Measurements from ENCODE around the gene ZMYND11.

The ZMYND11 gene

GRCh38 chr10:91313-91712 is 43.9 kb upstream of the ZMYND11 start:
- no peak overlapping the region for H3K9ac ChIP-seq (ENCODE audit: low read length)
- no peaks in the 10 kb centered on the region for H3K79me2 ChIP-seq (ENCODE audit: insufficient read depth, low read length)
- peaks cover 10% of the 10 kb centered on the region; the same call in 1 of the 2 replicates for H3K9me3 ChIP-seq (ENCODE audit: low read length)
- H2AFZ ChIP-seq (ENCODE audit: low read length), result no peak overlapping the region
- no peak overlapping the region for H3K4me3 ChIP-seq (ENCODE audit: low read depth, low read length, poor library complexity, severe bottlenecking)
- H3K4me1 ChIP-seq (ENCODE audit: insufficient read depth, low read length, severe bottlenecking), result no peaks in the 10 kb centered on the region
- H3K27ac ChIP-seq (ENCODE audit: low read depth, low read length, poor library complexity, severe bottlenecking), result no peak overlapping the region
- H4K20me1 ChIP-seq (ENCODE audit: insufficient read depth, low read length), result no peaks in the 10 kb centered on the region
- H3K36me3 ChIP-seq (ENCODE audit: insufficient read depth, low read length), result no peaks in the 10 kb centered on the region
- H3K9me2 ChIP-seq (ENCODE audit: low read depth, low read length), result no peaks in the 10 kb centered on the region
- H3K4me2 ChIP-seq (ENCODE audit: low read length), result no peak overlapping the region
- H3K27me3 ChIP-seq (ENCODE audit: insufficient read depth, low read length), result no peaks in the 10 kb centered on the region
- TF ChIP-seq CTCF (IDR thresholded peaks at IDR 0.05; ENCODE audit: low read length) (no peak), EZH2 (IDR thresholded peaks at IDR 0.05; ENCODE audit: borderline replicate concordance, low read length) (no peak)
- no peaks in the 10 kb centered on the region for H3F3A ChIP-seq (ENCODE audit: insufficient read depth, low read length)

- TF ChIP-seq EZH2 (IDR thresholded peaks at IDR 0.05; ENCODE audit: borderline replicate concordance, low read length) (no peak), CTCF (IDR thresholded peaks at IDR 0.05; ENCODE audit: low read length) (no peak)
- no peak overlapping the region for H2AFZ ChIP-seq (ENCODE audit: low read length)
- H3F3A ChIP-seq (ENCODE audit: insufficient read depth, low read length), result no peaks in the 10 kb centered on the region
- peaks cover 12% of the 10 kb centered on the region; the same call in 1 of the 2 replicates for H3K9me3 ChIP-seq (ENCODE audit: low read length)
- no peak overlapping the region for H3K4me3 ChIP-seq (ENCODE audit: low read depth, low read length, poor library complexity, severe bottlenecking)
- no peak overlapping the region for H3K27ac ChIP-seq (ENCODE audit: low read depth, low read length, poor library complexity, severe bottlenecking)
- H3K4me1 ChIP-seq (ENCODE audit: insufficient read depth, low read length, severe bottlenecking), result no peaks in the 10 kb centered on the region
- H4K20me1 ChIP-seq (ENCODE audit: insufficient read depth, low read length), result no peaks in the 10 kb centered on the region
- no peaks in the 10 kb centered on the region for H3K79me2 ChIP-seq (ENCODE audit: insufficient read depth, low read length)
- no peak overlapping the region for H3K9ac ChIP-seq (ENCODE audit: low read length)
- no peaks in the 10 kb centered on the region for H3K36me3 ChIP-seq (ENCODE audit: insufficient read depth, low read length)
- no peaks in the 10 kb centered on the region for H3K27me3 ChIP-seq (ENCODE audit: insufficient read depth, low read length)
- H3K4me2 ChIP-seq (ENCODE audit: low read length), result no peak overlapping the region
- H3K9me2 ChIP-seq (ENCODE audit: low read depth, low read length), result no peaks in the 10 kb centered on the region
Measured at GRCh38 chr10:92153-92552, 43.1 kb upstream of the ZMYND11 start.

GRCh38 chr10:92846-93245 is 42.4 kb upstream of the ZMYND11 start:
- no peaks in the 10 kb centered on the region for H3K27me3 ChIP-seq (ENCODE audit: insufficient read depth, low read length)
- H3K4me1 ChIP-seq (ENCODE audit: insufficient read depth, low read length, severe bottlenecking), result no peaks in the 10 kb centered on the region
- no peak overlapping the region for H3K9ac ChIP-seq (ENCODE audit: low read length)
- H2AFZ ChIP-seq (ENCODE audit: low read length), result no peak overlapping the region
- peaks cover 12% of the 10 kb centered on the region; the same call in 1 of the 2 replicates for H3K9me3 ChIP-seq (ENCODE audit: low read length)
- H3K36me3 ChIP-seq (ENCODE audit: insufficient read depth, low read length), result no peaks in the 10 kb centered on the region
- no peaks in the 10 kb centered on the region for H3F3A ChIP-seq (ENCODE audit: insufficient read depth, low read length)
- no peak overlapping the region for H3K27ac ChIP-seq (ENCODE audit: low read depth, low read length, poor library complexity, severe bottlenecking)
- no peaks in the 10 kb centered on the region for H4K20me1 ChIP-seq (ENCODE audit: insufficient read depth, low read length)
- no peak for TF ChIP-seq CTCF (IDR thresholded peaks at IDR 0.05; ENCODE audit: low read length)
- TF ChIP-seq EZH2 (IDR thresholded peaks at IDR 0.05; ENCODE audit: borderline replicate concordance, low read length), result no peak
- H3K4me3 ChIP-seq (ENCODE audit: low read depth, low read length, poor library complexity, severe bottlenecking), result no peak overlapping the region
- H3K79me2 ChIP-seq (ENCODE audit: insufficient read depth, low read length), result no peaks in the 10 kb centered on the region
- H3K4me2 ChIP-seq (ENCODE audit: low read length), result no peak overlapping the region
- H3K9me2 ChIP-seq (ENCODE audit: low read depth, low read length), result no peaks in the 10 kb centered on the region

All from OCI-LY1 (cell line).